HEK293 (cell line): ENCODE measurements around the gene HLA-DRB1.

Source experiments
- CTCF ChIA-PET: fragments of 350-600 bp; formaldehyde crosslinking; extraction: SDS; loops from one replicate; lab custom pipeline; 2021; ENCODE audit warnings: antibody characterized with exemption; lab: Yijun Ruan, JAX
- POLR2A ChIA-PET: fragments of 300-600 bp; formaldehyde crosslinking; extraction: SDS; loops from one replicate; lab custom pipeline; 2020; ENCODE audit warnings: antibody characterized with exemption, inconsistent platforms; lab: Yijun Ruan, JAX
- H3K27ac ChIP-seq: fragments of 200-500 bp; sonication (Bioruptor generic); 2 replicates; pipeline ENCODE4 v1.5.1; 2014; ENCODE audit warnings: low read depth, low read length, control low read depth, inconsistent platforms; ENCODE audit errors: extremely low read depth
- H3K36me3 ChIP-seq, 2 experiments: fragments of 200-500 bp in 1 of 2; sonication (Bioruptor generic) in 1 of 2; 1 replicate in 1 of 2; 2 replicates in 1 of 2; pipeline ENCODE4 v1.5.1; 2014 to 2017; ENCODE audit warnings: inconsistent platforms in 2 of 2, low read length in 2 of 2; ENCODE audit not compliant: control insufficient read depth in 2 of 2, insufficient read depth in 1 of 2
- H3K4me1 ChIP-seq: fragments of 200-500 bp; sonication (Bioruptor generic); 2 replicates; pipeline ENCODE4 v1.5.1; 2014; ENCODE audit warnings: mild to moderate bottlenecking, low read length, inconsistent platforms; ENCODE audit not compliant: control insufficient read depth, insufficient read depth
- H3K4me3 ChIP-seq: 2 replicates; pipeline ENCODE4 v1.5.1; 2011; ENCODE audit warnings: low read depth, mild to moderate bottlenecking, control low read depth, low read length, moderate library complexity
- H3K9me3 ChIP-seq: fragments of 200-500 bp; sonication (Bioruptor generic); 2 replicates; pipeline ENCODE4 v1.5.1; 2014; ENCODE audit warnings: low read depth, low read length, inconsistent platforms; ENCODE audit not compliant: control insufficient read depth, insufficient read depth
- GFI1B ChIP-seq: fragments of 450-650 bp; formaldehyde crosslinking; IDR thresholded peaks from 2 replicates; pipeline ENCODE4 v1.5.1; 2016; ENCODE audit warnings: missing biosample characterization, missing genetic modification characterization
- GLIS1 ChIP-seq: fragments of 450-650 bp; formaldehyde crosslinking; IDR thresholded peaks from 2 replicates; pipeline ENCODE4 v1.5.1; 2016; ENCODE audit warnings: missing biosample characterization, missing genetic modification characterization
- HIC1 ChIP-seq: fragments of 450-650 bp; formaldehyde crosslinking; IDR thresholded peaks from 2 replicates; pipeline ENCODE4 v1.5.1; 2016; ENCODE audit warnings: missing biosample characterization, missing genetic modification characterization
- INSM2 ChIP-seq: fragments of 450-650 bp; formaldehyde crosslinking; IDR thresholded peaks from 2 replicates; pipeline ENCODE4 v1.5.1; 2016; ENCODE audit warnings: missing biosample characterization, missing genetic modification characterization
- KLF8 ChIP-seq: fragments of 450-650 bp; formaldehyde crosslinking; IDR thresholded peaks from 2 replicates; pipeline ENCODE4 v1.5.1; 2016; ENCODE audit warnings: missing biosample characterization, missing genetic modification characterization
- OSR2 ChIP-seq: fragments of 450-650 bp; formaldehyde crosslinking; IDR thresholded peaks from 2 replicates; pipeline ENCODE4 v1.5.1; 2016; ENCODE audit warnings: missing biosample characterization, missing genetic modification characterization
- REPIN1 ChIP-seq: fragments of 450-650 bp; formaldehyde crosslinking; IDR thresholded peaks from 2 replicates; pipeline ENCODE4 v1.5.1; 2017; ENCODE audit warnings: missing biosample characterization, missing genetic modification characterization, low read depth
- WT1 ChIP-seq: fragments of 450-650 bp; formaldehyde crosslinking; IDR thresholded peaks from 2 replicates; pipeline ENCODE4 v1.5.1; 2016; ENCODE audit warnings: missing biosample characterization, missing genetic modification characterization
- ZBTB7A ChIP-seq: fragments of 450-650 bp; formaldehyde crosslinking; IDR thresholded peaks from 2 replicates; pipeline ENCODE4 v1.5.1; 2016; ENCODE audit warnings: low read depth, missing biosample characterization, missing genetic modification characterization
- ZNF138 ChIP-seq: fragments of 450-650 bp; formaldehyde crosslinking; IDR thresholded peaks from 2 replicates; pipeline ENCODE4 v1.5.1; 2016; ENCODE audit warnings: missing biosample characterization, missing genetic modification characterization, borderline replicate concordance
- ZNF155 ChIP-seq: fragments of 450-650 bp; formaldehyde crosslinking; IDR thresholded peaks from 2 replicates; pipeline ENCODE4 v1.5.1; 2016; ENCODE audit warnings: missing biosample characterization, missing genetic modification characterization
- ZNF18 ChIP-seq: fragments of 450-650 bp; formaldehyde crosslinking; IDR thresholded peaks from 2 replicates; pipeline ENCODE4 v1.5.1; 2016; ENCODE audit warnings: missing biosample characterization, missing genetic modification characterization
- ZNF19 ChIP-seq: fragments of 450-650 bp; formaldehyde crosslinking; IDR thresholded peaks from 2 replicates; pipeline ENCODE4; 2016; ENCODE audit warnings: missing biosample characterization, missing genetic modification characterization, low read depth
- ZNF24 ChIP-seq: fragments of 450-650 bp; formaldehyde crosslinking; IDR thresholded peaks from 2 replicates; pipeline ENCODE4 v1.5.1; 2016; ENCODE audit warnings: missing biosample characterization, missing genetic modification characterization
- ZNF266 ChIP-seq: fragments of 450-650 bp; formaldehyde crosslinking; IDR thresholded peaks from 2 replicates; pipeline ENCODE4 v1.5.1; 2016; ENCODE audit warnings: missing biosample characterization, missing genetic modification characterization, low read depth
- ZNF311 ChIP-seq: fragments of 450-650 bp; formaldehyde crosslinking; IDR thresholded peaks from 2 replicates; pipeline ENCODE4 v1.5.1; 2017; ENCODE audit warnings: missing biosample characterization, missing genetic modification characterization, borderline replicate concordance
- ZNF354C ChIP-seq: fragments of 450-650 bp; formaldehyde crosslinking; IDR thresholded peaks from 2 replicates; pipeline ENCODE4 v1.5.1; 2016; ENCODE audit warnings: missing biosample characterization, missing genetic modification characterization, low read depth, borderline replicate concordance
- ZNF362 ChIP-seq: fragments of 450-650 bp; formaldehyde crosslinking; IDR thresholded peaks from 2 replicates; pipeline ENCODE4 v1.5.1; 2016; ENCODE audit warnings: missing biosample characterization, missing genetic modification characterization
- ZNF391 ChIP-seq: fragments of 450-650 bp; formaldehyde crosslinking; IDR thresholded peaks from 2 replicates; pipeline ENCODE4 v1.5.1; 2016; ENCODE audit warnings: low read depth, missing biosample characterization, missing genetic modification characterization, borderline replicate concordance
- ZNF473 ChIP-seq: fragments of 450-650 bp; formaldehyde crosslinking; IDR thresholded peaks from 2 replicates; pipeline ENCODE4 v1.5.1; 2017; ENCODE audit warnings: missing biosample characterization, missing genetic modification characterization
- ZNF488 ChIP-seq: fragments of 450-650 bp; formaldehyde crosslinking; IDR thresholded peaks from 2 replicates; pipeline ENCODE4 v1.5.1; 2016; ENCODE audit warnings: missing biosample characterization, missing genetic modification characterization
- ZNF548 ChIP-seq: fragments of 450-650 bp; formaldehyde crosslinking; IDR thresholded peaks from 2 replicates; pipeline ENCODE4 v1.5.1; 2016; ENCODE audit warnings: missing biosample characterization, missing genetic modification characterization
- ZNF558 ChIP-seq: fragments of 450-650 bp; formaldehyde crosslinking; IDR thresholded peaks from 2 replicates; pipeline ENCODE4 v1.5.1; 2016; ENCODE audit warnings: missing biosample characterization, missing genetic modification characterization
- ZNF600 ChIP-seq: fragments of 450-650 bp; formaldehyde crosslinking; IDR thresholded peaks from 2 replicates; pipeline ENCODE4 v1.5.1; 2016; ENCODE audit warnings: missing biosample characterization, missing genetic modification characterization
- ZNF645 ChIP-seq: fragments of 450-650 bp; formaldehyde crosslinking; IDR thresholded peaks from 2 replicates; pipeline ENCODE4; 2016; ENCODE audit warnings: missing biosample characterization, missing genetic modification characterization
- ZNF654 ChIP-seq: fragments of 450-650 bp; formaldehyde crosslinking; IDR thresholded peaks from 2 replicates; pipeline ENCODE4 v1.5.1; 2016; ENCODE audit warnings: low read depth, missing biosample characterization, missing genetic modification characterization
- ZNF670 ChIP-seq: fragments of 450-650 bp; formaldehyde crosslinking; IDR thresholded peaks from 2 replicates; pipeline ENCODE4 v1.5.1; 2016; ENCODE audit warnings: missing biosample characterization, missing genetic modification characterization, low read depth
- ZSCAN16 ChIP-seq: fragments of 450-650 bp; formaldehyde crosslinking; IDR thresholded peaks from 2 replicates; pipeline ENCODE4 v1.5.1; 2016; ENCODE audit warnings: missing biosample characterization, missing genetic modification characterization

HLA-DRB1 gene

GRCh38 chr6:32635526-32636123 lies 46.0 kb upstream of the HLA-DRB1 start:
- Histone ChIP-seq H3K36me3 (no peaks in the 10 kb centered on the region), H3K27ac (peak overlapping the region; percentile 28; the same call in 1 of the 2 replicates), H3K4me1 (peaks cover 17% of the 10 kb centered on the region), H3K9me3 (no peaks in the 10 kb centered on the region), H3K4me3 (no peak overlapping the region)
- ChIA-PET CTCF (interaction anchor here (0.7 to 8.5 kb wide), 13 partner anchors 13 to 390 kb away, joined by 3 to 101 read pairs (median 4); partner anchors contain the start of genes HLA-DQB1 and TAP2), POLR2A (interaction anchor here (0.9 to 1.5 kb wide), 3 partner anchors 21 to 808 kb away, joined by 3 to 7 read pairs (median 6); partner anchors contain the start of gene HSPA1B)
- no peak for TF ChIP-seq ZNF19 (tag by site-specific recombination)
- TF ChIP-seq ZNF473 (tag by site-specific recombination): no peak
- no peak for TF ChIP-seq ZNF670 (tag by site-specific recombination)
- no peak for TF ChIP-seq ZNF24 (tag by site-specific recombination)
- peak; percentile 12; the same call in 1 of the 2 replicates for TF ChIP-seq GLIS1 (tag by site-specific recombination)
- TF ChIP-seq ZNF18 (tag by site-specific recombination): no peak
- TF ChIP-seq WT1 (tag by site-specific recombination): peak; percentile 53
- 0 out of 2 replicates have a peak, but pooled peaks have one; percentile 26 for TF ChIP-seq ZSCAN16 (tag by site-specific recombination)
- TF ChIP-seq OSR2 (tag by site-specific recombination): 0 out of 2 replicates have a peak, but pooled peaks have one; percentile 22
- no peak for TF ChIP-seq ZNF548
- TF ChIP-seq ZNF266 (tag by site-specific recombination): no peak
- no peak for TF ChIP-seq ZNF645 (tag by site-specific recombination)
- no peak for TF ChIP-seq ZNF600 (tag by site-specific recombination)
- no peak for TF ChIP-seq ZNF311 (tag by site-specific recombination)
- TF ChIP-seq ZNF391: no peak
- no peak for TF ChIP-seq ZNF138 (tag by site-specific recombination)
- TF ChIP-seq KLF8 (tag by site-specific recombination): no peak
- no peak for TF ChIP-seq INSM2 (tag by site-specific recombination)
- no peak for TF ChIP-seq HIC1 (tag by site-specific recombination)
- TF ChIP-seq ZNF155: no peak
- no peak for TF ChIP-seq ZNF558
- no peak for TF ChIP-seq ZNF654
- no peak for TF ChIP-seq REPIN1 (tag by site-specific recombination)
- TF ChIP-seq ZBTB7A (tag by site-specific recombination): no peak
- TF ChIP-seq ZNF362 (tag by site-specific recombination): 0 out of 2 replicates have a peak, but pooled peaks have one; percentile 57
- no peak for TF ChIP-seq ZNF488 (tag by site-specific recombination)
- TF ChIP-seq GFI1B (tag by site-specific recombination): no peak
- TF ChIP-seq ZNF354C (tag by site-specific recombination): no peak
